Ishikawa (cell line): ENCODE data around the gene TAGLN2.

Source experiments
- CEBPB ChIP-seq: IDR thresholded peaks from 2 replicates; pipeline ENCODE4 v1.6.1; 2012
- CREB1 ChIP-seq: IDR thresholded peaks from 2 replicates; pipeline ENCODE4 v1.6.1; 2012; ENCODE audit warnings: low read depth
- EP300 ChIP-seq: IDR thresholded peaks from 2 replicates; pipeline ENCODE4 v1.6.1; 2012; ENCODE audit warnings: borderline replicate concordance
- FOXM1 ChIP-seq: IDR thresholded peaks from 2 replicates; pipeline ENCODE4 v1.6.1; 2012; ENCODE audit warnings: low read depth, borderline replicate concordance
- MAX ChIP-seq: IDR thresholded peaks from 2 replicates; pipeline ENCODE4 v1.6.1; 2012
- NFIC ChIP-seq: IDR thresholded peaks from 2 replicates; pipeline ENCODE4 v1.6.1; 2012
- RAD21 ChIP-seq: IDR thresholded peaks from 2 replicates; pipeline ENCODE4 v1.6.1; 2012; ENCODE audit warnings: low read depth
- REST ChIP-seq: IDR thresholded peaks from 2 replicates; pipeline ENCODE4 v1.6.1; 2012; ENCODE audit warnings: low read depth, mild to moderate bottlenecking
- TAF1 ChIP-seq: IDR thresholded peaks from 2 replicates; pipeline ENCODE4 v1.6.1; 2012; ENCODE audit warnings: low read depth, mild to moderate bottlenecking
- TCF12 ChIP-seq: IDR thresholded peaks from 2 replicates; pipeline ENCODE4 v1.6.1; 2012; ENCODE audit warnings: low read depth
- TEAD4 ChIP-seq: IDR thresholded peaks from 2 replicates; pipeline ENCODE4 v1.6.1; 2012
- USF1 ChIP-seq: IDR thresholded peaks from 2 replicates; pipeline ENCODE4 v1.6.1; 2012
- YY1 ChIP-seq: IDR thresholded peaks from 2 replicates; pipeline ENCODE4 v1.6.1; 2012; ENCODE audit warnings: low read depth
- ZBTB7A ChIP-seq: IDR thresholded peaks from 2 replicates; pipeline ENCODE4 v1.6.1; 2012; ENCODE audit warnings: low read depth

- TF ChIP-seq FOXM1 (no peak), REST (no peak), CREB1 (no peak), TAF1 (no peak), CEBPB (no peak), MAX (no peak), TEAD4 (no peak), NFIC (no peak), USF1 (no peak), EP300 (no peak), YY1 (no peak), TCF12 (no peak), RAD21 (no peak), ZBTB7A (no peak)
Observed at GRCh38 chr1:159949981-159950381, 24.7 kb upstream of the TAGLN2 start.
